HepG2 (cell line): ENCODE results near the gene CRY1. TPM values are rescaled to one million over a fixed set of nuclear protein-coding genes. Genes with fewer than 3 reads are reported as not detected.

Source experiments
- EHMT2 ChIP-seq: fragments of 200-600 bp; sonication (generic); IDR thresholded peaks from 2 replicates; pipeline ENCODE4 v1.7.0; 2017; ENCODE audit warnings: antibody characterized with exemption, low read depth, low read length, borderline replicate concordance
- ESRRA ChIP-seq: sonication (generic); formaldehyde crosslinking; IDR thresholded peaks from 2 replicates; pipeline ENCODE4 v1.5.1; 2020; ENCODE audit warnings: mild to moderate bottlenecking, low read depth, missing genetic modification reagents
- KLF9 ChIP-seq: IDR thresholded peaks from 2 replicates; pipeline ENCODE4 v1.6.1; 2016; ENCODE audit warnings: low read depth
- NR2F6 ChIP-seq, 2 experiments: IDR thresholded peaks; 2 replicates each; pipeline ENCODE4 v1.6.1; 2016; ENCODE audit warnings: antibody characterized with exemption in 1 of 2, mild to moderate bottlenecking in 1 of 2
- RNF2 ChIP-seq: fragments of 450-650 bp; conservative IDR thresholded peaks from 2 replicates; pipeline ENCODE4 v1.6.1; 2016; ENCODE audit warnings: low read depth
- RNF219 ChIP-seq: sonication (generic); formaldehyde crosslinking; IDR thresholded peaks from 2 replicates; pipeline ENCODE4 v1.5.0; 2020; ENCODE audit warnings: mild to moderate bottlenecking, missing genetic modification reagents
- SOX13 ChIP-seq, 3 experiments: fragments of 450-650 bp in 1 of 3; sonication (generic) in 1 of 3; formaldehyde crosslinking in 1 of 3; IDR thresholded peaks in 2 of 3; conservative IDR thresholded peaks in 1 of 3; 2 replicates each; pipeline versions ENCODE4 v1.5.0 to v1.6.1; 2016 to 2020; ENCODE audit warnings: antibody characterized with exemption in 1 of 3, mild to moderate bottlenecking in 1 of 3, missing compliant biosample characterization in 1 of 3, missing genetic modification reagents in 1 of 3, moderate library complexity in 1 of 3
- SP1 ChIP-seq, 2 experiments: fragments of 450-650 bp in 1 of 2; sonication (generic) in 1 of 2; formaldehyde crosslinking in 1 of 2; IDR thresholded peaks; 2 replicates each; pipeline versions ENCODE4 v1.4.0 to v1.6.1; 2016 to 2020; ENCODE audit warnings: missing genetic modification reagents in 1 of 2
- TFE3 ChIP-seq: IDR thresholded peaks from 2 replicates; pipeline ENCODE4 v1.6.1; 2016
- U2AF2 ChIP-seq: fragments of 200-400 bp; formaldehyde crosslinking; IDR thresholded peaks from 2 replicates; pipeline ENCODE4 v1.6.1; 2017; ENCODE audit warnings: low read depth, mild to moderate bottlenecking, low read length
- YEATS2 ChIP-seq: sonication (generic); formaldehyde crosslinking; IDR thresholded peaks from 2 replicates; pipeline ENCODE4 v1.4.0; 2020; ENCODE audit warnings: missing genetic modification reagents, borderline replicate concordance
- ZBTB10 ChIP-seq: sonication (generic); formaldehyde crosslinking; IDR thresholded peaks from 2 replicates; pipeline ENCODE4 v1.4.0; 2020; ENCODE audit warnings: missing genetic modification reagents, borderline replicate concordance
- ZFP36L1 ChIP-seq: sonication (generic); formaldehyde crosslinking; IDR thresholded peaks from 2 replicates; pipeline ENCODE4 v1.8.0; 2022; ENCODE audit warnings: mild to moderate bottlenecking, missing genetic modification reagents, moderate library complexity
- ZFP36L2 ChIP-seq: sonication (generic); formaldehyde crosslinking; IDR thresholded peaks from 2 replicates; pipeline ENCODE4 v1.4.0; 2020; ENCODE audit warnings: missing genetic modification reagents
- ZMYM3 ChIP-seq: sonication (generic); formaldehyde crosslinking; IDR thresholded peaks from 2 replicates; pipeline ENCODE4 v1.5.1; 2020; ENCODE audit warnings: mild to moderate bottlenecking, missing genetic modification reagents
- ZNF354B ChIP-seq: sonication (generic); formaldehyde crosslinking; IDR thresholded peaks from 2 replicates; pipeline ENCODE4 v1.8.0; 2022; ENCODE audit warnings: mild to moderate bottlenecking, missing genetic modification reagents
- ZNF776 ChIP-seq: sonication (generic); formaldehyde crosslinking; IDR thresholded peaks from 2 replicates; pipeline ENCODE4 v1.4.0; 2020; ENCODE audit warnings: mild to moderate bottlenecking, missing genetic modification reagents
- ZNF777 ChIP-seq: sonication (generic); formaldehyde crosslinking; IDR thresholded peaks from 2 replicates; pipeline ENCODE4 v1.4.0; 2020; ENCODE audit warnings: missing genetic modification reagents
- polyA plus RNA-seq, 8 experiments: library from polyadenylated mRNA; depleted of rRNA in 3 of 8; stranded (reverse) in 7 of 8; unstranded in 1 of 8; fragments of >200 nt; fragmentation: Illumina TruSeq in 4 of 8; extraction: Trizol in 4 of 8; gene quantifications; 2 replicates each; pipeline versions ENCODE4 v1.2.1 to v1.2.3, GENCODE V29; 2011 to 2016; ENCODE audit warnings: low read depth in 4 of 8, missing spikeins in 1 of 8, mixed read lengths in 1 of 8; ENCODE audit not compliant: insufficient read depth in 1 of 8
- total RNA-seq, 5 experiments: library from RNA; depleted of rRNA; stranded (reverse); fragments of >200 nt; fragmentation: Illumina TruSeq; extraction: Trizol; gene quantifications; 2 replicates each; pipeline ENCODE4 v1.2.3, GENCODE V29; 2016; ENCODE audit warnings: low read depth in 1 of 5

CRY1 gene
- total and polyA plus RNA-seq, 2 of the 13 experiments (the other 11 are each of a cell fraction or from before 2014, with no cell fraction given): 11.4 to 13.9 TPM

GRCh38 chr12:107093417-107094182, at the start of gene CRY1 (continued):
- TF ChIP-seq ZBTB10 (CRISPR knock-in tag): no peak
- TF ChIP-seq EHMT2: no peak; the same call in 1 of the 2 replicates
- TF ChIP-seq NR2F6 (IDR thresholded peaks at IDR 0.05): no peak
- TF ChIP-seq NR2F6 (CRISPR knock-in tag; IDR thresholded peaks at IDR 0.05): no peak
- peak; percentile 99 for TF ChIP-seq ZNF777 (CRISPR knock-in tag)
- peak; percentile 94; the same call in 1 of the 2 replicates for TF ChIP-seq YEATS2 (CRISPR knock-in tag)
- no peak for TF ChIP-seq SOX13 (IDR thresholded peaks at IDR 0.05)
- no peak for TF ChIP-seq SOX13 (CRISPR knock-in tag; conservative IDR thresholded peaks at IDR 0.05 in 1 of 2, IDR thresholded peaks at IDR 0.05 in 1 of 2)
- no peak for TF ChIP-seq SP1 (IDR thresholded peaks at IDR 0.05)
- peak; percentile 95 for TF ChIP-seq SP1 (CRISPR knock-in tag; IDR thresholded peaks at IDR 0.05)
- TF ChIP-seq KLF9: no peak; the same call in 1 of the 2 replicates
- peak; percentile 80; the same call in 1 of the 2 replicates for TF ChIP-seq RNF2
- TF ChIP-seq TFE3: no peak
- peak; percentile 93 for TF ChIP-seq ZFP36L1
- no peak; the same call in 1 of the 2 replicates for TF ChIP-seq ESRRA (CRISPR knock-in tag)
- TF ChIP-seq ZNF354B (CRISPR knock-in tag): peak; percentile 86
- no peak for TF ChIP-seq ZFP36L2
- TF ChIP-seq RNF219 (CRISPR knock-in tag): no peak
- 0 out of 2 replicates have a peak, but pooled peaks have one; percentile 55 for TF ChIP-seq ZNF776
- TF ChIP-seq ZMYM3 (CRISPR knock-in tag): no peak
- TF ChIP-seq U2AF2: no peak
